CD4-positive, alpha-beta T cell treated with Interleukin-15 for 4 hours (primary cell): Measurements from ENCODE around the gene MITF.

Source experiments
- DNase-seq: peaks from one replicate; pipeline ENCODE4 v3.0.0-alpha.2; 2020; ENCODE audit warnings: low spot score

The MITF gene

DNA sequence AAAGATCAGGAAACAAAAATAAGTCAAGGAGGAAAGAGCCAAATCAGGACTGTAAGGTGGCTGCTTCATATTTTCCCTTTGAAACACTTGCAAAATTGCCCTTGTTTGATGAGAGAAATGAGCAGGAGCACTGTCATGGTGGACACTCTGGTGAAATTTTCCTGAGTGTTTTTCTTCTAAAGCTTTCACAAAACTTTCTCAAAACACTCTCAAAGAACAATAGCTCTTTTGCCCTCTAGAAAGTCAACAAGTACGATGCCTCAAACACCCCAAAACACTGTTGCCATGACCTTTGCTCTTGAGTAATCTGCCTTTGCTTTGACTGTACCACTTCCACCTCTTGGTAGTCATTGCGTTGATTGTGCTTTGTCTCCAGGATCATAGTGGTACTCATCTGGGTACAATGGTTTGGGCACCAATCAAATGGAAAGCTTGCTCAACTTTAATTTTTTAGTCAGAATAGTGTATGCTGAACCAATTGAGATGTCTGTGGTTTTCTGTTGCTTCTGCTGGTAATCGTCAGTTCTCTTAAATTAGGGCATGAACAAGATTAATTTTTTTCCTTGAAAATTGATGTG, 13.2 kb upstream of the MITF start:
- no peak for DNase-seq

DNA sequence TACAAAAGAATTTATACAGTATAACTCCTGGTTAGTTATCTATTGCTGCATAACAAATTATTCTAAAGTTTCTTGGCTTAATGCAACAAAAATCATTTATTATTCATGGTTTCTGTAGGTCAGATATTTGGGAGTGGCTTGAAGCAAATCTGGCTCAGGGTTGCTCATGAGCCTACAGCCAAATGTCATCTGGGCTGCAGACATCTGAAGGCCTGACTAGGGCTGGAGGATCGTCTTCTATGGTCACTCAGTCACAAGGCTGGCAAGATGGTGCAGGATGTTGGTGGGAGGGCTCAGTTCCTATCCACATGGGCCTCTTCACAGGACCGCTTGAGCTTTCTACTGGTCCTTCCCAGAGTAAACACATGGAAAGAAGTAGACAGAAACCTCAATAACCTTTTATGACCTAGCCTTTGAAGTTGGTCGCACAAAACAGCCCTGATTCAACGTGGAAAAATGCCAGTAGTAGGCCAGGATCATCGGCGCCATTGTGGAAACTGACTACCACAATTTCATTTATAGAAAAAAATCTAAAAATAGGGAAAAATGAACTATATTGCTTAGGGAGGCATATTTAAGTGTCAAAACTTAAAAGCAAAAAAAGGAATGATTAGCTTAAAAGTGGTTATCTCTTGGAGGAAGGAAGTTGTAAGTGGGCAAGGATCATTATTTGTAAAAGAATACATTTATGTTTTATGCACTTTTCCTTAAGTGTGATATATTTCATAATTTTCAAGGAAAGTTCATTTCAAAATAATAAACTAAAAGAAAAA, 9.9 kb upstream of the MITF start:
- DNase-seq = no peak

DNA sequence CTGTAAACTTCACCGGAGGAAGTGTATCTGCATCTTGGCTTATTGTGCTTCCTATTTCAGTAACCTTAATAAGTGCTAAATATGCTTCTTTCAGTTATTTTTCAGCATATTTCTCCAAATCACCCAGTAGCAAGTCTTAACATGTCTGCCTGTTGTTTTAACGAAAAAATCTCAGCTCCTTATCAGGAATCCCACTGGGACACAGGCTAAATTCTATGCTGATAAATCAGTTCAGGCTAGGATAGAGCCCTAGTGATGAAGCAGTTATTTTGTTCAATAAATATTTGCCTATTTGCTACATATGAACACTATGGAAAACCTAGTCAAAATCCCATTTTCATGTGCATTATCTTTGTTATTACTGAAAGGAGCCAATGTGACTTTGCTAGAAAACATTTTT, 8.2 kb upstream of the MITF start:
- DNase-seq = no peak

DNA sequence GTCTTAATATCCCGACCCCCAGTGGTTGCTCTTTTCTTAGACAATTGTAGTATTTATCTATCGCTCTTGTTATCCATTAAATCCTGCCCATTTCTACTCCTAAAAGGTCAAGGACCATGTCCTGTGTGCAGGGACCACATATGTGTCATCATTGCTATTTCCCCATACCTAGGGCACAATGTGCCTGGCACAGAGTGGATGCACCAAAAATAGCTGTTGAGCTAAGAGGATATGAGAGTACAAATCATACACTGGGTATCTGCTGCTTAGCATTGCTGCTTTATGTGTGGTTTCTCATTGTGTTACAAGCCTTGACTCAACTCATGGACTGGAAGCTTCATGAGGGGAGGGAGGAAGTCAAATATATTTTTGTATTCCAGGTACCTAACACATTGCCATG, 3.4 kb upstream of the MITF start:
- DNase-seq = no peak

DNA sequence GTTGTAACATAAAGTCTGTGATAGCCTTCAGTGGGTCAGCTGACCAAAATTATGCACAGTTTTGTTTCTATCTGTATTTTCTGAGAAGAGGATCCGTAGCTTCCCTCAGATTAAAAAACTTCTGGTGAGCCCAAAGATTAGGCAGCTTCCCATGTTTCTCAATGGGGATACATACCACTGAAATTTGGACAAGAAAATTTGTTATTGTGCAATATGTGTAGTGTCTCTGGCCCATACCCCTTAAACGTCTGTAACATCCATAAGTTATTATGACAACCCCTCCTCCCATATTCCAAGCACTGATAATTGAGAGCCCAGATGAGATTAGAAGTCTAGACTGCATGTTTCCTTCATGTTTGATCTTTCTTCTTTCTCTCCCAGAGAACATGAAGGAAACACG, 1.9 kb upstream of the MITF start:
- no peak for DNase-seq

DNA sequence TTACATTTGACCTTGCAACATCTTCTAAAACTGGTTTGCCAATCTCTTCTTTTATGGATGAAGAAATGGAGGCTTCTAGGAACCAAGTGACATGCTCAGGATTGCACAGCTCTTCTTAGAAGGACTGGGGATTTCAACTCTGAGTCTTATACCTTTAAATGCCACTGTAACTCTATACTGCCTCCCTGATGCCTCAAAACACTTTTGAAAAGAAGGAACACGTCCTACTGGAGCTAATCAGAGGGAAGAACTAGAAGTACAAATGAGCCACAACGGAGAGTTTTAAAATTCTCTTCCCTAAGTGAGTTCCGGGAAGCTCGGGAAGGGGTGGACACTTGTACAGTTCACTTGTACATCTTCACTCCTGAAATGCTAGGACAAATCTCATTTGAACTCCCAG, 949 bp upstream of the MITF start:
- no peak for DNase-seq

DNA sequence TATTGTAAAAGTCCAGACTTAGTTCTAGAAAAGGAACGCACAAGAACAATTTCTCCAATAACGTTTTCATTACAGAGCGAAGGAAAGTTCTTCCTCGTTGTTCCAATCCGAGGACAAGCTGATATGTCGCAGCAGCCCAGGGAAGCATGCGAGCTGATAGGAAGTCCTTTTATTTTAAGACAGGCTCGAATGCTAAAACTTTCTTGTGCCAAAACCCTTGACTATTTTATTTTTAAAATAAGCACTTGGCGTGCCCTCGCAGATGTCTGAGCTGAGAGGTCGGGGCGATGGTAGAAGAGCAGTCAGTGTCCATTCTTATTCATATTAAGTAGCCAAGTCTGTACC, 433 bp upstream of the MITF start:
- no peak for DNase-seq

DNA sequence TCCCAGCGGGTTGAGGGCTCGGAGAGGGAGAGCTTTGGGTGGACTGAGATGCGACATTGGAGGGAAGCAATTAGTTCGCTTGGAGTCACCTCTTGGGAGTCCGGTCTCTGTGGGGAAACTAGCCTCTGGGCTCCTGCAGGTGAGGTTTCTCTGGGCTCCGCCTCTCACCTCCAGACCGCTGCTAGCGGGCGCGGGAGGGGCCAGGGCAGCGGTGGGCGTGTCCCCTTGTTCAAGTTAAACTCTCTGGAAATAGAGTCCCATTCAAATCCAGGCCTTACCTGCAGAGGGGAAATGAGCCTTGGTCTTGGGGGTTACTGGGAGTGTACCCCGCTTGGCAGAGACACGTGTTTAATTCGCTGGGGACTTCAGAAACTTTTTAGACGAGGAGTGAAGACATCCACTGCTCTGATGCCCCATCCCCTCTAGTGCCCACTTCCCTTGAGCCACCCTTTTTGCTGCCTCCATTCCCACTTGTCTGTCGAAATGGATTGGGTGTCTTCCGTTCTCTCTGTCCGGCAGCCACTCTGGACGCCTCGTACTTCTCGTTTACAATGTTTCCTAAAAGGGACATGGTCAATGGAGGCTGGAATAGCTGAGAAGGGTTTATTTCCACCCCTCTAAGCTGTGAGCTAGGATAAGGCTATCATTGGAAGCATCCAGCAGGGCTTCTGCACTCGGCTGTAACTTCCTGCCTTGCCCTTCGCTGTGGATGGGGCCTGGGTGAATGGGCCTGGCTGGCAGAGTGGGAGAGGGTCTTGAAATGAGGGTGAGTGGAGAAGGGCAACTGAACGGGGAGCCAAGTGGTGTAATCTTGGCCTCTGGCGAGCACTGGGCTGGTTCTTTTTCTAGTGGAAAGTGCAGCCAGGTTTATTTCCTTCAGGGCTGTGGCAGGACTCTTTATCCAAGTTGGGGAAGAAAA, 1.1 kb downstream of the MITF start:
- no peak for DNase-seq

DNA sequence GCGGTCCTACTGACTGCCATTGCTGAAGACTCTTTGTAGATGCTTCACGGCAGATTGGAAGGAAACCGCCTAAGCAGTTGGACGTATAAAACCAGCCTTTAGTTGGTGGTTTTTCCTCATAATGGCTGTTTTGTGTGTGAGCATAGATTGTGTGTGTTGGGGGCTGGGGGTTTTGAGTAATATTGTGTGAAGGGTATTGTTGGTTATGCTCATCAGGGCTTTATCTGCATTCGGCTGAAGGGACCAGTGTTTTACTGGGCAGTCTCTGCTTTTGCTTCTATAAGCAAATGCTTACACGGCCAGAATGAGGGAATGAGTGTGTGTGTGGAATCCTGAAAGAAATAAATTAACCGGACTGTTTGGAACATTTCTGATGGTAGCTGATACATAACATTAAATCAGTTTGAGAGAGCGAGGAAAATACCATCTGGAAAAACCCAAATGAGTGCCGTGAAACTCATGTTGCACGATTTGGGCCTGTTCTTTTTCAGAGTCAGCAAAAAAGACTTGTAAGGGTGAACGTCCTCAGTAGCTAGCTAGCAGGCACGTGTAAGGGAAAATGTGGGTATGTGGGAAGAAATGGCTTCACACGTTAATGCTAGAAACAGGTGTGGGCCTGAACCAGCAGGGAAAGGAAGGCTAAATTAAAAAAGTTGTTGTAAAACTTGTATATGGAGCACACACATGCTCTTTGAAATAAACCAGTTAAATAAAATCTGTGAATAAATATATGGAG, 1.9 kb downstream of the MITF start:
- DNase-seq = no peak

DNA sequence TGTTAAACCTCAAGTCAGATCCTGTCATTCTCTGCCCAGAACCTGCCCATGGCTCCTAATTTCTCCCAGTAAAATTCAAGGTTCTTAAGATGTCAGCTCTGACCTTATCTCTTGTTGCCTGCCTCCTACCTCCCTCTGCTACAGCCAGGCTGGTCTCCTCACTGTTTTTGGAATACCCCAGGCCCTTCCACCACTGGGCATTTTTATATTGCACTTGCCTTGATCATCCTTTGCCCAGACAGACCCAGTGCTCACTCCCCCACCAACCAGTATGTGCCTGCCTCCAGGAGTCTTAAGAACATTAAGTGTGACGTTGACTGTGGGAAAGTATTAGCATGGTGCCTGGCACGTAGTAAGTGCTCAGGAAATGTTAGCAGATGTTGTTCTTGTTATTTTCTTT, 3.1 kb downstream of the MITF start:
- DNase-seq = no peak

DNA sequence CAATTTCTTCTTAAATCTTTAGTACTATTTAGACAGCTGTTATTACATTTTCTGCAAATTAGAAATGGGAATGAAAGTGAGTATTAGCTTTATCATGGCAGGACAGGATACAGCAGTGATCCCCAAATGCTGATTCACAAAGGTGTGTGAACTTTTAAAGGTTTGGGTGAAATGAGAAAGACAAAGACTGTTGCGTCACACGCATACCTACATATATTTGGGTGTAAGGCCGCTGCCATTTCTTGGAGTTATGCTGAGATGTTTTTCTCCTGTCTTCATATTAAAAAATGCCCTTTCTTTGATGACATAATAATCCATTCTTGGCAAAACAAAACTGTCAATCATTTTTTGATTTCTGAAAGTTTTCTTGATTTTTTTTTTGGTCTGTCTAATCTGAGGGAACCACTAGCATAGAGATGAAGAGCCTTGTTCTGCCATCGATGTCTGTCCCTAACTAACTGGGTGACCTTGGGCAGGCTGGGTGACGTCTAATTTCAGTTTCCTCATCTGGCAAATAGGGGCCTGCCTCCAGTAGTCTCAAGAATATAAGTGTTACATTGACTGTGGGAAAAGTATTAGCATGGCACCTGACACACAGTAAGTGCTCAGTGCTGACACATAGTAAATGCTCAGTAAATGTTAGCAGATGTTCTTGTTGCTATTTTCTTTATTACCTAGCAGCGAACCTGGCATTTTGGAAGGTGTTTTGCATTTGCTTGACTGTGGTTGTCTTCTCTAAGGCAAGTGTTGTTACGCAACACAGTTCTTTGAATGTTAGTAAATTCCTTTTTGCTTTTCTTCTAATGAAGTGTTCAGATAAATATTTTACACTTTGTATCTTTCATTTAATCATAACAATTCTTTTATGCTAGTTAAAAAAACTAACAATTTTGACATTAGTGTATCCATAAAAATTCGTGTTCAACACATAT, 5.0 kb downstream of the MITF start:
- DNase-seq = no peak

DNA sequence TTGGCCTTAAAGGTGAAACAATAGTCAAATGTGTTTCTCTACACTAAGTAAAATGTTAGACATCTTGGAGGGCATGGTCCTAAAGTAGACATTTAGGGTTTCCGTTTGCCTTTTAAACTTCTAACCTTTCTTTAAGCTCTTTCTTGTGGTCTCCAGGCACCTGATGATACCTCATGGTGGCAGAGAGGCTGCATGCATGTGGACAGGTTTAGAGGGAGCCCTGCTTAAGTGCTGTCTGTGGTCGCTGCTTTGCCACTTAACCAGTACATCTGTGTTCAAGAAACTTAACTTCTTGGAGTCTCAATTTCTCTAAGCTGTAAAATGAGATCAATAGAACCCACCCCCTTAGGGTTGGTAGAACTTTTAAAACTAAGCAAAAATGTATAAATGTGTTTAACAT, 6.2 kb downstream of the MITF start:
- DNase-seq = no peak

DNA sequence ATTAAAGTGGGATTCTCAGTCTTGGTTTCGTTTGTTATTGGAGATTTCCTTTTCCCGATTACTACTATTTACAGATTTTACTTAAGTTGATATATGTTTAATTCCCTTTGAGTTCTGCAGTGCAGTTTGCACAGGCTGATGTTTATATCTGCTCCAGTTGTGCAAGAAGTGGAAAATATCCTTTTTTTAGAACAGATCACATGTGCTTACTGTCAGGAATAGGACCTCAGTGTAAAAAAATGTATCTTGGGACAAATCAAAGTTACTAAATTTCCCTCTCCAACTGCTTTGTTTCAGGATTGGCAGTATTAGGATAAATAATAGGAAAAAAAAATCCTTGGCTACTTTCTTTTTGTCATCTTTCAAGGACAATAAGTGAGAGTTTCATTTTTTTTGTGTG, 6.9 kb downstream of the MITF start:
- DNase-seq = no peak

DNA sequence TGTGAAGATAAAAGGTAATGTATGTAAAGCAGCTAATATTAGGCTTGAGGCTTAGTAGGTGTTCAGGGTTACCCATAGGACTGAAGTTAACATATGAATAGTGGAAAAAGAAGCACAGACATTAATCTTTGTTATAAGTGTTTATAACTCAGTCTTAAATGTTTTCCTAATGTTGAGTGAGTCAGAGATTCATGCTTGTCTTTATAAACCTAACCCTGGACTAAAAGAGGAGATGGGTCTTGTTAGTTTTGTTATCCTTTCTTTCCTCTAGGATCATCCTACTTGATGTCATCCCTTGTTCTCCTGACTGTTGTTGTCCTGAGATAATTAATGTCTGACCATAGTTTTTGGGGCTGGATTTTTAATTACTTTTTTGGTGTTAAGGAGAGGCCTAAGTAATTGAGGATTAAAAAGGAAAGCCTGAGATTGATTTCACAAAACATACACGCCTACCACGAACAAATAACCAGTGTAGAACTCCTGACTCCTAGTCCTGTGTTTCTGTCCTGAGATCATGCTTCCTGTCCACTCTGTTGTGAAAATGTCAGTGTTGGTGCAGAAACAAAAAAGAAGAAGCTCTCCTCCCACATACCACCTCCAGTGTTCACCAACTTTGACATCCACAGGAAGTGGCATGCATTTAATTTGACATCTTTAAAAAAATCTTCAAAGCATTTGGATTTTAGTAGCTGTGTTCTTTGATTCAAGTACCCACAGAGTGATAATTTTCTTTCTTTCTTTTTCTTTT, 8.4 kb downstream of the MITF start:
- no peak for DNase-seq

DNA sequence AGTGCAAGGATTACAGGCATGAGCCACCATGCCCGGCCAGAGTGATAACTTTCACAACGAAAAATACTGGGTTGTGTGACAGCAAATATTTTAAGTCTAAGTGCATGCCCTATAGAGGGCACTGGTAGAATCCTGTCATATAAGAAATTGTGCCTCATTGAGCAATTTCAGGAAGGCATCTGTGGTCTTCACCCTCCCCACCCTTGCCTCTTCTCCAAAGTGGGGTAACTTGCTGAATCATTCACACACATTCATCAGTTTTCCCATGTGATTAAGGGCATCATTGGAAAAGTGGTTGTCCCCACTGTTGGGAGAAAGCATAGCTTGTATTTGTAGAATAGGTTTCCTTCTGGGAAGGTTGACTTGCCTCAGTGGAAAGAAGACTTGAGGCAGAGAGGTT, 9.2 kb downstream of the MITF start:
- DNase-seq = no peak

DNA sequence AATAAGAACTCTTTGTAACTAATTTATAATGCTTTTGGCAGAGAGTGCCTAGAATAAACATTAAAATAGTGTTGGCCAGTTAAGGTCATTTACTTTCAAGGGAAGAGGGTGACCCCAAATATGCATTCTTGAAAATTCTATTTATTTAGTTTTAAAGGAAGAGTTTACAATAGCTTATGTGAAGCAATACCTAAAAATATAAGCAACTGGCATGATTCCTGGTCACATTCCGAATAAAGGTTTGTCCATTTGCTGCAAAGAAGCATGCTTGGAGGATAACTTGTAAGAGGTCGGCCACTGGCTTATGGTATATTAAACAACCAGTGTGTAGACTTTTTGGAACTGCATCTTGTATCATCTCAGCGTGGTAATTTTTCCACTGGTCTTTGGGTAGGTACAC, 10.2 kb downstream of the MITF start:
- no peak for DNase-seq

DNA sequence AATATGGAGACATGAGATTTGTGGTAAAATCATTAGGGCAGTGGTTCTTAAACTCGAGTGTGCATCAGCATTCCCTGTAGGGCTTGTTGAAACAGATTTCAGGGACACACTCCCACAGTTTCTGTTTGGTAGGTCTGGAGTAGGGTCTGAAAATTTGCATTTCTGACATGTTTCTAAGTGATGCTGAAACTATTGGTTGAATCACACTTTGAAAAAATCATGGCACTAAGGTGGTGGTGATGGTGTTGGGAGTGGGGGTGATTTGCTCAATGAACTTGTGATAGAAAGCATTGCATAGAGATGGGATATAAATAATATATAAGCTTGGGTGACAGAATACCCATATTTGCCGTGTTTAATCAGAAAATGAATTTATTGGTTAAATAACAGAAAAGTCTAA, 11.3 kb downstream of the MITF start:
- DNase-seq = no peak

DNA sequence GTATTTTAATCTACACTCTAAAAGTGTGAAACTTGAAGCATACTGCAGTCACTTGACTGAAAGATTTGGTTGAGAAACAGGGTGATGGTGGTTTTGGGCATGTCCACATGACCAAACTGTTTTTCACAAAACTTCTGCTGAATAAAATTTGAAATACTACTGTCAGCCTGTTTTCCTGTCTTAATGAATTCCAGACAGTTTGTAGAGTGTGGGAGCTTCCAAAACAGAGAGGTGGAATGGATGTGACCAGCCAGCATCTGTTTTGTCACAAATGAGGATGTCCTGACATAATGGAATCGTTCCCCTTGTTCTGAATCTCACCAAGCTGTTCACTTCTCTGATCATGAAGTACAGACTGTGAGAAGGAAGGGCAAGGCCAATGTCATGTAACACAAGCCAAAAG, 11.8 kb downstream of the MITF start:
- no peak for DNase-seq

DNA sequence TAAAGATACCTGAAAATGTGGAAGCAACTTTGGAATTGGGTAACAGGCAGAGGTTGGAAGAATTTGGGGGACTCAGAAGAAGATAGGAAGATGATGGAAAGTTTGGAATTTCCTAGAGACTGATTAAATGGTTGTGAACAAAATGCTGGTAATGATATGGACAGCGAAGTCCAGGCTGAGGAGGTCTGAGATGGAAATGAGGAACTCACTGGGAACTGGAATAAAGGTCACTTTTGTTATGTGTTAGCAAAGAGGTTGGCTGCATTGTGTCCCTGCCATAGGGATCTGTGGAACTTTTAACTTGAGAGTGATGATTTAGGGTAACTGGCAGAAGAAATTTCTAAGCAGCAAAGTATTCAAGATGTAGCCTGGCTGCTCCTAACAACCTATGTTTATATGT, 13.0 kb downstream of the MITF start:
- no peak for DNase-seq

DNA sequence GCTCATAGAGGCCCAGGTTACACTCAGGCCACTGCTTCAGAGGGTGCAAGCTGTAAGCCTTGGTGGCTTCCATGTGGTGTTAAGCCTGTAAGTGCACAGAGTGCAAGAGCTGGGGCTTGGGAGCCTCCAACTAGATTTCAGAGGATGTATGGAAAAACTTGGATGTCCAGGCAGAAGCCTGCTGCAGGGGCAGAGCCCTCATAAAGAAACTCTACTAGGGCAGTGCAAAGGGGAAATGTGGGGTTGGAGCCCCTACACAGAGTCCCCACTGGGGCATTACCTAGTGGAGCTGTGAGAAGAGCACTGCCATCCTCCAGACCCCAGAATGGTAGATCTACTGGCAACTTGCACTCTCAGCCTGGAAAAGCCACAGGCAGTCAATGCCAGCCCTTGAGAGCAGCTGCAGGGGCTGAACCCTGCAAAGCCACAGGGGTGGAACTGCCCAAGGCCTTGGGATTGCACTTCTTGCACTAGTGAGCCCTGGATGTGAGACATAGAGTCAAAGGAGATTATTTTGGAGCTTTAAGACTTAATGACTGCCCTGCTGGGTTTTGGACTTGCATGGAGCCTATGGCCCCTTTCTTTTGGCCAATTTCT, 14.0 kb downstream of the MITF start:
- DNase-seq = no peak
